ENCODE data around the gene SIN3A. TPM values are rescaled to one million over a fixed set of nuclear protein-coding genes. Genes with fewer than 3 reads are reported as not detected.
A peak's percentile ranks its signal among the peaks of the same experiment; 100 is the strongest.
"Not testable (repeated sequence)": the region's sequence is repeated elsewhere in the genome, so short reads cannot be mapped to it uniquely, and the experiment has no call there.

SIN3A gene
- total RNA-seq (2014; rRNA removed; shearing (Covaris generic)), result 11.7 and 29.4 TPM in 2 replicates

GRCh38 chr15:75451674-75452363, at the start of gene SIN3A:
Gene SIN3A (minus strand): TSS chr15:75451690. CDS start chr15:75430375, 21,315 bp downstream.
- peak; percentile 100 for DNase-seq (ENCODE audit: low read depth in 1 of 2, low spot score in 2 of 2)
- peaks cover 18% of the 10 kb centered on the region for H3K36me3 ChIP-seq
- no peaks in the 10 kb centered on the region for H3K9me3 ChIP-seq (replicated peaks)
- peaks cover 36% of the 10 kb centered on the region for H3K4me1 ChIP-seq (replicated peaks)
- no peaks in the 10 kb centered on the region for H3K27me3 ChIP-seq (replicated peaks)
- peak within 1 kb of the TSS; percentile 85 for H3K4me3 ChIP-seq
- H3K27ac ChIP-seq, result peak within 1 kb of the TSS; percentile 72

GRCh38 chr15:75493732-75494131, 42.2 kb upstream of the SIN3A start:
- no peak for DNase-seq (ENCODE audit: low read depth in 1 of 2, low spot score in 2 of 2)

GRCh38 chr15:75483961-75484360, 32.5 kb upstream of the SIN3A start:
- H3K4me1 ChIP-seq (replicated peaks), result no peaks in the 10 kb centered on the region
- H3K27me3 ChIP-seq (replicated peaks), result no peaks in the 10 kb centered on the region
- no peaks in the 10 kb centered on the region for H3K9me3 ChIP-seq (replicated peaks)
- H3K27ac ChIP-seq, result no peak overlapping the region
- DNase-seq (ENCODE audit: low read depth in 1 of 2, low spot score in 2 of 2), result no peak
- H3K4me3 ChIP-seq, result no peak overlapping the region
- H3K36me3 ChIP-seq, result peaks cover 49% of the 10 kb centered on the region

More at GRCh38 chr15:75493732-75494131, 42.2 kb upstream of the SIN3A start:
- Histone ChIP-seq H3K9me3 (replicated peaks) (no peaks in the 10 kb centered on the region), H3K4me3 (no peak overlapping the region), H3K27ac (no peak overlapping the region), H3K4me1 (replicated peaks) (no peaks in the 10 kb centered on the region), H3K27me3 (replicated peaks) (no peaks in the 10 kb centered on the region), H3K36me3 (peaks cover 40% of the 10 kb centered on the region)

- not testable (repeated sequence) for H3K4me1 ChIP-seq (replicated peaks); H3K27ac ChIP-seq; H3K4me3 ChIP-seq; H3K9me3 ChIP-seq (replicated peaks); DNase-seq (ENCODE audit: low read depth in 1 of 2, low spot score in 2 of 2); H3K27me3 ChIP-seq (replicated peaks)
- H3K36me3 ChIP-seq, result peaks cover 51% of the 10 kb centered on the region
Measured at GRCh38 chr15:75483556-75483955, 32.1 kb upstream of the SIN3A start.

- H3K27ac ChIP-seq, result no peak overlapping the region
- no peaks in the 10 kb centered on the region for H3K4me1 ChIP-seq (replicated peaks)
- no peaks in the 10 kb centered on the region for H3K9me3 ChIP-seq (replicated peaks)
- H3K4me3 ChIP-seq, result no peak overlapping the region
- no peaks in the 10 kb centered on the region for H3K27me3 ChIP-seq (replicated peaks)
- no peak for DNase-seq (ENCODE audit: low read depth in 1 of 2, low spot score in 2 of 2)
- H3K36me3 ChIP-seq, result peaks cover 53% of the 10 kb centered on the region
Measured at GRCh38 chr15:75483106-75483505, 31.6 kb upstream of the SIN3A start.

- not testable (repeated sequence) for H3K4me3 ChIP-seq; DNase-seq (ENCODE audit: low read depth in 1 of 2, low spot score in 2 of 2); H3K27ac ChIP-seq; H3K27me3 ChIP-seq (replicated peaks); H3K9me3 ChIP-seq (replicated peaks); H3K4me1 ChIP-seq (replicated peaks)
- H3K36me3 ChIP-seq, result peaks cover 60% of the 10 kb centered on the region
Measured at GRCh38 chr15:75480463-75480862, 29.0 kb upstream of the SIN3A start.

GRCh38 chr15:75479670-75480069, 28.2 kb upstream of the SIN3A start:
- Histone ChIP-seq H3K36me3 (peaks cover 64% of the 10 kb centered on the region), H3K27ac (no peak overlapping the region), H3K9me3 (replicated peaks) (no peaks in the 10 kb centered on the region), H3K27me3 (replicated peaks) (no peaks in the 10 kb centered on the region), H3K4me1 (replicated peaks) (no peaks in the 10 kb centered on the region), H3K4me3 (no peak overlapping the region)
- no peak for DNase-seq (ENCODE audit: low read depth in 1 of 2, low spot score in 2 of 2)

GRCh38 chr15:75477094-75477493, 25.6 kb upstream of the SIN3A start:
- H3K4me3 ChIP-seq; H3K27ac ChIP-seq; DNase-seq (ENCODE audit: low read depth in 1 of 2, low spot score in 2 of 2); H3K4me1 ChIP-seq (replicated peaks); H3K9me3 ChIP-seq (replicated peaks); H3K27me3 ChIP-seq (replicated peaks): not testable (repeated sequence)
- H3K36me3 ChIP-seq, result peaks cover 59% of the 10 kb centered on the region

- Histone ChIP-seq H3K4me3 (no peak overlapping the region), H3K4me1 (replicated peaks) (no peaks in the 10 kb centered on the region), H3K27ac (no peak overlapping the region), H3K27me3 (replicated peaks) (no peaks in the 10 kb centered on the region), H3K9me3 (replicated peaks) (no peaks in the 10 kb centered on the region), H3K36me3 (peaks cover 71% of the 10 kb centered on the region)
- DNase-seq (ENCODE audit: low read depth in 1 of 2, low spot score in 2 of 2), result no peak
Measured at GRCh38 chr15:75468913-75469598, 17.6 kb upstream of the SIN3A start.

GRCh38 chr15:75460646-75461045, 9.2 kb upstream of the SIN3A start:
- Histone ChIP-seq H3K4me3 (no peak overlapping the region), H3K4me1 (replicated peaks) (peaks cover 33% of the 10 kb centered on the region), H3K27ac (no peak overlapping the region; the same call in 1 of the 2 replicates), H3K9me3 (replicated peaks) (no peaks in the 10 kb centered on the region), H3K27me3 (replicated peaks) (no peaks in the 10 kb centered on the region), H3K36me3 (peaks cover 3% of the 10 kb centered on the region; the same call in 1 of the 2 replicates)
- no peak for DNase-seq (ENCODE audit: low read depth in 1 of 2, low spot score in 2 of 2)

GRCh38 chr15:75459581-75459980, 8.1 kb upstream of the SIN3A start:
- Histone ChIP-seq H3K4me1 (replicated peaks) (peaks cover 33% of the 10 kb centered on the region), H3K27ac (no peak overlapping the region), H3K4me3 (no peak overlapping the region), H3K27me3 (replicated peaks) (no peaks in the 10 kb centered on the region), H3K9me3 (replicated peaks) (no peaks in the 10 kb centered on the region), H3K36me3 (peaks cover 9% of the 10 kb centered on the region)
- no peak for DNase-seq (ENCODE audit: low read depth in 1 of 2, low spot score in 2 of 2)

- Histone ChIP-seq H3K36me3 (peaks cover 9% of the 10 kb centered on the region), H3K27ac (no peak overlapping the region), H3K4me3 (no peak overlapping the region), H3K9me3 (replicated peaks) (no peaks in the 10 kb centered on the region), H3K4me1 (replicated peaks) (peaks cover 36% of the 10 kb centered on the region), H3K27me3 (replicated peaks) (no peaks in the 10 kb centered on the region)
- DNase-seq (ENCODE audit: low read depth in 1 of 2, low spot score in 2 of 2), result no peak
Measured at GRCh38 chr15:75456710-75457109, 5.2 kb upstream of the SIN3A start.

- peak in 1 of 2 experiments; percentile 70 for DNase-seq (ENCODE audit: low read depth in 1 of 2, low spot score in 2 of 2)
- Histone ChIP-seq H3K36me3 (peaks cover 9% of the 10 kb centered on the region), H3K9me3 (replicated peaks) (no peaks in the 10 kb centered on the region), H3K4me1 (replicated peaks) (peaks cover 29% of the 10 kb centered on the region), H3K4me3 (peak overlapping the region; percentile 85), H3K27ac (peak overlapping the region; percentile 75), H3K27me3 (replicated peaks) (no peaks in the 10 kb centered on the region)
Measured at GRCh38 chr15:75455982-75456531, 4.6 kb upstream of the SIN3A start.

- peak; percentile 85 to 90 for DNase-seq (ENCODE audit: low read depth in 1 of 2, low spot score in 2 of 2)
- Histone ChIP-seq H3K27ac (peak overlapping the region; percentile 75), H3K4me1 (replicated peaks) (peaks cover 28% of the 10 kb centered on the region), H3K4me3 (peak overlapping the region; percentile 85), H3K27me3 (replicated peaks) (no peaks in the 10 kb centered on the region), H3K36me3 (peaks cover 9% of the 10 kb centered on the region), H3K9me3 (replicated peaks) (no peaks in the 10 kb centered on the region)
Measured at GRCh38 chr15:75455424-75455981, 4.0 kb upstream of the SIN3A start.

Data from SJSA1 (cell line).